ENCODE measurements around the gene NAALADL2. TPM values are rescaled to one million over a fixed set of nuclear protein-coding genes. Genes with fewer than 3 reads are reported as not detected.
"Not testable (repeated sequence)": the region's sequence is repeated elsewhere in the genome, so short reads cannot be mapped to it uniquely, and the experiment has no call there.

The NAALADL2 gene
- total RNA-seq, 2 donors from 2014 or later, result 8.5 to 24.3 TPM

- H3K36me3 ChIP-seq, result no peaks in the 10 kb centered on the region
- H3K9me3 ChIP-seq, result no peaks in the 10 kb centered on the region
- H3K4me3 ChIP-seq, result no peak overlapping the region
- no peak for DNase-seq
- no peak overlapping the region for H3K27ac ChIP-seq
- intact Hi-C loops (cut with DNase I), result no loop called here
- no peak overlapping the region for H3K9ac ChIP-seq (ENCODE audit: low read depth in 2 of 2, low read length in 2 of 2)
- TF ChIP-seq CTCF (IDR thresholded peaks at IDR 0.05), result no peak
- H3K27me3 ChIP-seq, result no peaks in the 10 kb centered on the region
- H3K4me1 ChIP-seq, result no peaks in the 10 kb centered on the region
These were observed 747.6 kb downstream of the NAALADL2 start for GRCh38 chr3:175606650-175607318.

- Histone ChIP-seq H3K9ac (ENCODE audit: low read depth in 2 of 2, low read length in 2 of 2) (no peak overlapping the region), H3K27me3 (no peaks in the 10 kb centered on the region), H3K27ac (no peak overlapping the region), H3K9me3 (no peaks in the 10 kb centered on the region), H3K4me3 (no peak overlapping the region), H3K4me1 (no peaks in the 10 kb centered on the region), H3K36me3 (no peaks in the 10 kb centered on the region)
- DNase-seq, result no peak
- no peak for TF ChIP-seq CTCF (IDR thresholded peaks at IDR 0.05)
- intact Hi-C loops (cut with DNase I), result no loop called here
These were observed 749.2 kb downstream of the NAALADL2 start for GRCh38 chr3:175608356-175608755.

GRCh38 chr3:175608911-175609310 is 749.8 kb downstream of the NAALADL2 start:
- Histone ChIP-seq H3K9ac (ENCODE audit: low read depth in 2 of 2, low read length in 2 of 2) (no peak overlapping the region), H3K36me3 (no peaks in the 10 kb centered on the region), H3K4me3 (no peak overlapping the region), H3K4me1 (no peaks in the 10 kb centered on the region), H3K9me3 (no peaks in the 10 kb centered on the region), H3K27ac (no peak overlapping the region), H3K27me3 (no peaks in the 10 kb centered on the region)
- DNase-seq, result no peak
- intact Hi-C loops (cut with DNase I), result no loop called here
- no peak for TF ChIP-seq CTCF (IDR thresholded peaks at IDR 0.05)

GRCh38 chr3:175612487-175613196 is 753.5 kb downstream of the NAALADL2 start:
- H3K4me1 ChIP-seq, result no peaks in the 10 kb centered on the region
- no peaks in the 10 kb centered on the region for H3K27me3 ChIP-seq
- H3K9me3 ChIP-seq, result no peaks in the 10 kb centered on the region
- no peak overlapping the region for H3K27ac ChIP-seq
- intact Hi-C loops (cut with DNase I), result no loop called here
- H3K4me3 ChIP-seq, result no peak overlapping the region
- no peak overlapping the region for H3K9ac ChIP-seq (ENCODE audit: low read depth in 2 of 2, low read length in 2 of 2)
- no peaks in the 10 kb centered on the region for H3K36me3 ChIP-seq
- no peak for DNase-seq
- TF ChIP-seq CTCF (IDR thresholded peaks at IDR 0.05), result no peak

GRCh38 chr3:175614107-175614506 is 755.0 kb downstream of the NAALADL2 start:
- intact Hi-C loops (cut with DNase I); H3K9ac ChIP-seq (ENCODE audit: low read depth in 2 of 2, low read length in 2 of 2); H3K27ac ChIP-seq; H3K4me1 ChIP-seq; H3K9me3 ChIP-seq; H3K4me3 ChIP-seq; H3K27me3 ChIP-seq; DNase-seq; H3K36me3 ChIP-seq: not testable (repeated sequence)

GRCh38 chr3:175617247-175617646 is 758.1 kb downstream of the NAALADL2 start:
- Histone ChIP-seq H3K36me3 (no peaks in the 10 kb centered on the region), H3K9ac (ENCODE audit: low read depth in 2 of 2, low read length in 2 of 2) (no peak overlapping the region), H3K4me1 (no peaks in the 10 kb centered on the region), H3K9me3 (no peaks in the 10 kb centered on the region), H3K27me3 (no peaks in the 10 kb centered on the region), H3K4me3 (no peak overlapping the region), H3K27ac (no peak overlapping the region)
- intact Hi-C loops (cut with DNase I), result no loop called here
- TF ChIP-seq CTCF (IDR thresholded peaks at IDR 0.05), result no peak
- no peak for DNase-seq
